WTC11 (cell line): ENCODE results near the gene ZNF423.

Experiments
- CREB1 ChIP-seq: sonication (generic); formaldehyde crosslinking; IDR thresholded peaks from 2 replicates; pipeline ENCODE4 v1.8.0; 2023; ENCODE audit warnings: mild to moderate bottlenecking, missing genetic modification reagents
- CTCF ChIP-seq: fragments of 200-600 bp; IDR thresholded peaks from 2 replicates; pipeline ENCODE4 v1.8.0; 2022; ENCODE audit warnings: antibody characterized with exemption
- GABPB1 ChIP-seq: sonication (generic); formaldehyde crosslinking; IDR thresholded peaks from 2 replicates; pipeline ENCODE4 v1.8.1; 2023; ENCODE audit warnings: mild to moderate bottlenecking, missing genetic modification reagents
- IRF2 ChIP-seq: sonication (generic); formaldehyde crosslinking; IDR thresholded peaks from 2 replicates; pipeline ENCODE4 v1.8.0; 2022; ENCODE audit warnings: low read depth, missing genetic modification reagents, borderline replicate concordance
- NFATC4 ChIP-seq: fragments of 250-450 bp; sonication (Bioruptor Pico); IDR thresholded peaks from 2 replicates; pipeline ENCODE4 v1.9.0; 2021; ENCODE audit warnings: mild to moderate bottlenecking
- NFYB ChIP-seq: sonication (generic); formaldehyde crosslinking; conservative IDR thresholded peaks from 2 replicates; pipeline ENCODE4 v1.8.0; 2022; ENCODE audit warnings: low read depth, missing genetic modification reagents
- SMAD3 ChIP-seq: sonication (generic); formaldehyde crosslinking; IDR thresholded peaks from 2 replicates; pipeline ENCODE4 v1.8.0; 2022; ENCODE audit warnings: missing genetic modification reagents, mild to moderate bottlenecking, borderline replicate concordance
- TCF7 ChIP-seq: sonication (generic); formaldehyde crosslinking; IDR thresholded peaks from 2 replicates; pipeline ENCODE4 v1.8.0; 2022; ENCODE audit warnings: mild to moderate bottlenecking, low read depth, missing genetic modification reagents, moderate library complexity
- ZBTB43 ChIP-seq: sonication (generic); formaldehyde crosslinking; IDR thresholded peaks from 2 replicates; pipeline ENCODE4 v1.8.1; 2023; ENCODE audit warnings: mild to moderate bottlenecking, missing genetic modification reagents
- ZMAT4 ChIP-seq: fragments of 250-450 bp; sonication (Bioruptor Pico); IDR thresholded peaks from 2 replicates; pipeline ENCODE4 v1.9.0; 2021; ENCODE audit warnings: mild to moderate bottlenecking
- ZNF317 ChIP-seq: sonication (generic); formaldehyde crosslinking; IDR thresholded peaks from 2 replicates; pipeline ENCODE4 v1.8.1; 2023; ENCODE audit warnings: low read depth, mild to moderate bottlenecking, moderate library complexity, missing genetic modification reagents, borderline replicate concordance
- TF ChIP-seq, protein P1 (sequence below): sonication (generic); formaldehyde crosslinking; IDR thresholded peaks from 2 replicates; pipeline ENCODE4 v1.8.1; 2023; ENCODE audit warnings: mild to moderate bottlenecking, missing genetic modification reagents, moderate library complexity
- TF ChIP-seq, protein P2 (sequence below): sonication (generic); formaldehyde crosslinking; IDR thresholded peaks from 2 replicates; pipeline ENCODE4 v1.8.1; 2023; ENCODE audit warnings: mild to moderate bottlenecking, missing genetic modification reagents, borderline replicate concordance

DNA sequence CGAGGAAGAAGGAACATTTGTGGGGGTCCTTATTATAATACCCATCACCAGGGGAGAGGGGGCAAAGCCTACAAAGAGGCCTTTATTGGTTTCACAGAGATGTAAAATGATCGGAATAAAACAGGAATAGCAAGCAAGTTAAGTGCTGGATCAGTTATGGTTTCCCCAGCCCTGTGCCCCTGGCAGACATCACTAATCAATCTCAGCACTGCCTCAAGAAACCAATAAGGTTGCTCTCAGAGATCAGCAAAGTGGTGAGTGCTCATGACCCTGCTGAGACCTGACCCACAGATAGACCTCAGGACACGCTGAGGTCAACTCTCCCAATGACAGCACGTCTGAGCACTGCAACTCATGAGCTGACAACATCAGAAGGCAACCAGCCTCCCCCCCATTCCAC is 66.3 kb downstream of the ZNF423 start:
- TF ChIP-seq CTCF (no peak), NFYB (CRISPR knock-in tag) (no peak), GABPB1 (CRISPR knock-in tag) (no peak), TCF7 (CRISPR knock-in tag) (no peak), ZBTB43 (CRISPR knock-in tag) (no peak), SMAD3 (CRISPR knock-in tag) (no peak), ZMAT4 (CRISPR knock-in tag) (no peak), IRF2 (CRISPR knock-in tag) (no peak), ZNF317 (CRISPR knock-in tag) (no peak), CREB1 (CRISPR knock-in tag) (no peak), NFATC4 (CRISPR knock-in tag) (no peak)
- TF ChIP-seq, protein P1, sequence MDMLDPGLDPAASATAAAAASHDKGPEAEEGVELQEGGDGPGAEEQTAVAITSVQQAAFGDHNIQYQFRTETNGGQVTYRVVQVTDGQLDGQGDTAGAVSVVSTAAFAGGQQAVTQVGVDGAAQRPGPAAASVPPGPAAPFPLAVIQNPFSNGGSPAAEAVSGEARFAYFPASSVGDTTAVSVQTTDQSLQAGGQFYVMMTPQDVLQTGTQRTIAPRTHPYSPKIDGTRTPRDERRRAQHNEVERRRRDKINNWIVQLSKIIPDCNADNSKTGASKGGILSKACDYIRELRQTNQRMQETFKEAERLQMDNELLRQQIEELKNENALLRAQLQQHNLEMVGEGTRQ (CRISPR knock-in tag), result no peak
- TF ChIP-seq, protein P2, sequence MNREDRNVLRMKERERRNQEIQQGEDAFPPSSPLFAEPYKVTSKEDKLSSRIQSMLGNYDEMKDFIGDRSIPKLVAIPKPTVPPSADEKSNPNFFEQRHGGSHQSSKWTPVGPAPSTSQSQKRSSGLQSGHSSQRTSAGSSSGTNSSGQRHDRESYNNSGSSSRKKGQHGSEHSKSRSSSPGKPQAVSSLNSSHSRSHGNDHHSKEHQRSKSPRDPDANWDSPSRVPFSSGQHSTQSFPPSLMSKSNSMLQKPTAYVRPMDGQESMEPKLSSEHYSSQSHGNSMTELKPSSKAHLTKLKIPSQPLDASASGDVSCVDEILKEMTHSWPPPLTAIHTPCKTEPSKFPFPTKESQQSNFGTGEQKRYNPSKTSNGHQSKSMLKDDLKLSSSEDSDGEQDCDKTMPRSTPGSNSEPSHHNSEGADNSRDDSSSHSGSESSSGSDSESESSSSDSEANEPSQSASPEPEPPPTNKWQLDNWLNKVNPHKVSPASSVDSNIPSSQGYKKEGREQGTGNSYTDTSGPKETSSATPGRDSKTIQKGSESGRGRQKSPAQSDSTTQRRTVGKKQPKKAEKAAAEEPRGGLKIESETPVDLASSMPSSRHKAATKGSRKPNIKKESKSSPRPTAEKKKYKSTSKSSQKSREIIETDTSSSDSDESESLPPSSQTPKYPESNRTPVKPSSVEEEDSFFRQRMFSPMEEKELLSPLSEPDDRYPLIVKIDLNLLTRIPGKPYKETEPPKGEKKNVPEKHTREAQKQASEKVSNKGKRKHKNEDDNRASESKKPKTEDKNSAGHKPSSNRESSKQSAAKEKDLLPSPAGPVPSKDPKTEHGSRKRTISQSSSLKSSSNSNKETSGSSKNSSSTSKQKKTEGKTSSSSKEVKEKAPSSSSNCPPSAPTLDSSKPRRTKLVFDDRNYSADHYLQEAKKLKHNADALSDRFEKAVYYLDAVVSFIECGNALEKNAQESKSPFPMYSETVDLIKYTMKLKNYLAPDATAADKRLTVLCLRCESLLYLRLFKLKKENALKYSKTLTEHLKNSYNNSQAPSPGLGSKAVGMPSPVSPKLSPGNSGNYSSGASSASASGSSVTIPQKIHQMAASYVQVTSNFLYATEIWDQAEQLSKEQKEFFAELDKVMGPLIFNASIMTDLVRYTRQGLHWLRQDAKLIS (CRISPR knock-in tag), result no peak
